Caco-2 (cell line): ENCODE measurements around the gene SNN. TPM values are rescaled to one million over a fixed set of nuclear protein-coding genes. Genes with fewer than 3 reads are reported as not detected.

Experiments
- BruUV-seq: library from RNA; stranded (reverse); fragments of 400-500 nt; replicated peaks from 2 replicates; lab custom pipeline; 2021; lab: Mats Ljungman, UMichigan
- CTCF ChIA-PET: fragments of 300-600 bp; sonication (Branson Sonifier 250); formaldehyde crosslinking; loops from one replicate; lab custom pipeline; 2022; ENCODE audit warnings: antibody characterized with exemption; lab: Charles Lee
- POLR2A ChIA-PET: fragments of 300-600 bp; sonication (Branson Sonifier 250); formaldehyde crosslinking; loops from one replicate; lab custom pipeline; 2022; ENCODE audit warnings: antibody characterized with exemption; lab: Charles Lee
- DNase-seq, 2 experiments: peaks; one replicate each; pipeline versions ENCODE4 v3.0.0 to v3.0.0-alpha.2; 2020 to 2022
- H3K27me3 ChIP-seq: replicated peaks from 2 replicates; pipeline ENCODE4 v1.6.0; 2011; ENCODE audit warnings: low read length; ENCODE audit not compliant: control insufficient read depth, insufficient read depth
- H3K36me3 ChIP-seq: 2 replicates; pipeline ENCODE4 v1.5.1; 2011; ENCODE audit warnings: low read length; ENCODE audit not compliant: control insufficient read depth, insufficient read depth
- H3K4me1 ChIP-seq: fragments of 250-450 bp; sonication (Bioruptor Pico); 2 replicates; pipeline ENCODE4 v1.5.1; 2020; ENCODE audit warnings: mild to moderate bottlenecking
- H3K4me3 ChIP-seq: 2 replicates; pipeline ENCODE4 v1.5.1; 2011; ENCODE audit warnings: low read depth, mild to moderate bottlenecking, control low read depth, low read length
- H3K9me3 ChIP-seq: fragments of 250-450 bp; sonication (Bioruptor Pico); 2 replicates; pipeline ENCODE4 v1.5.1; 2020; ENCODE audit warnings: mild to moderate bottlenecking, moderate library complexity
- H3K27ac Mint-ChIP-seq: one replicate; pipeline ENCODE4 v1.8.0; 2022; ENCODE audit warnings: mixed read lengths; ENCODE audit not compliant: unreplicated experiment
- H3K27me3 Mint-ChIP-seq: one replicate; pipeline ENCODE4 v1.8.0; 2022; ENCODE audit warnings: mixed read lengths; ENCODE audit not compliant: insufficient read depth, unreplicated experiment
- H3K36me3 Mint-ChIP-seq: one replicate; pipeline ENCODE4 v1.8.0; 2022; ENCODE audit warnings: mild to moderate bottlenecking, mixed read lengths; ENCODE audit not compliant: insufficient read depth, unreplicated experiment
- H3K4me1 Mint-ChIP-seq: one replicate; pipeline ENCODE4 v1.8.0; 2022; ENCODE audit warnings: low read depth, mixed read lengths; ENCODE audit not compliant: unreplicated experiment
- H3K4me3 Mint-ChIP-seq: one replicate; pipeline ENCODE4 v1.8.0; 2022; ENCODE audit warnings: mild to moderate bottlenecking, moderate library complexity, mixed read lengths; ENCODE audit not compliant: unreplicated experiment
- H3K9me3 Mint-ChIP-seq: one replicate; pipeline ENCODE4 v1.8.0; 2022; ENCODE audit warnings: mixed read lengths; ENCODE audit not compliant: unreplicated experiment
- CTCF ChIP-seq, 2 experiments: fragments of 200-600 bp in 1 of 2; IDR thresholded peaks; 1 replicate in 1 of 2; 2 replicates in 1 of 2; pipeline versions ENCODE4 v1.5.1 to v1.8.0; 2011 to 2022; ENCODE audit warnings: antibody characterized with exemption in 1 of 2, control low read depth in 1 of 2, inconsistent platforms in 1 of 2, low read depth in 1 of 2, low read length in 1 of 2, mild to moderate bottlenecking in 1 of 2, moderate library complexity in 1 of 2; ENCODE audit not compliant: insufficient read depth in 1 of 2, severe bottlenecking in 1 of 2, unreplicated experiment in 1 of 2
- intact Hi-C: fragments of 100-400 bp; cut with micrococcal nuclease; formaldehyde crosslinking; loops from one replicate; pipeline ENCODE4 v1.10.0; 2022; ENCODE audit not compliant: unreplicated experiment
- total RNA-seq: library from RNA; stranded (reverse); gene quantifications from 2 replicates; pipeline ENCODE4 v1.2.3, GENCODE V29; 2022

SNN gene
- total RNA-seq, 1 experiment from 2014 or later, result 12.8 TPM

GRCh38 chr16:11725457-11725856 is 57.2 kb downstream of the SNN start:
- H3K36me3 Mint-ChIP-seq, result peaks cover 50% of the 10 kb centered on the region
- H3K4me3 Mint-ChIP-seq, result no peak overlapping the region
- H3K4me1 Mint-ChIP-seq, result peaks cover 7% of the 10 kb centered on the region
- no peak for TF ChIP-seq CTCF (IDR thresholded peaks at IDR 0.05; ENCODE audit: insufficient read depth in 1 of 2, low read depth in 1 of 2, low read length in 1 of 2, severe bottlenecking in 1 of 2, unreplicated experiment in 1 of 2)
- no peak overlapping the region for H3K4me3 ChIP-seq
- no peaks in the 10 kb centered on the region for H3K9me3 Mint-ChIP-seq
- H3K9me3 ChIP-seq, result no peaks in the 10 kb centered on the region
- DNase-seq, result no peak
- no peak overlapping the region for H3K27ac Mint-ChIP-seq
- peaks cover 2% of the 10 kb centered on the region; the same call in 1 of the 2 replicates for H3K36me3 ChIP-seq
- no peaks in the 10 kb centered on the region for H3K27me3 Mint-ChIP-seq
- intact Hi-C loops, result no loop called here
- no TSS peak for BruUV-seq
- H3K4me1 ChIP-seq, result no peaks in the 10 kb centered on the region
- no peaks in the 10 kb centered on the region for H3K27me3 ChIP-seq
- POLR2A ChIA-PET, result no interaction called here
- CTCF ChIA-PET, result no interaction called here

- Histone ChIP-seq H3K36me3 (peaks cover 2% of the 10 kb centered on the region; the same call in 1 of the 2 replicates), H3K4me1 (no peaks in the 10 kb centered on the region), H3K27me3 (no peaks in the 10 kb centered on the region), H3K4me3 (no peak overlapping the region), H3K9me3 (no peaks in the 10 kb centered on the region)
- TF ChIP-seq CTCF (IDR thresholded peaks at IDR 0.05; ENCODE audit: insufficient read depth in 1 of 2, low read depth in 1 of 2, low read length in 1 of 2, severe bottlenecking in 1 of 2, unreplicated experiment in 1 of 2), result no peak
- intact Hi-C loops, result no loop called here
- BruUV-seq, result no TSS peak
- POLR2A ChIA-PET, result no interaction called here
- Mint-ChIP-seq H3K27ac (no peak overlapping the region), H3K4me3 (no peak overlapping the region), H3K36me3 (peaks cover 54% of the 10 kb centered on the region), H3K9me3 (no peaks in the 10 kb centered on the region), H3K4me1 (peaks cover 7% of the 10 kb centered on the region), H3K27me3 (no peaks in the 10 kb centered on the region)
- CTCF ChIA-PET, result interaction anchor here (0.7 kb wide), 1 partner anchor 73 kb away, joined by 3 read pairs; no protein-coding TSS in a partner anchor
- DNase-seq, result no peak
Measured at GRCh38 chr16:11726008-11726407, 57.8 kb downstream of the SNN start.

- Histone ChIP-seq H3K36me3 (peaks cover 2% of the 10 kb centered on the region), H3K4me3 (no peak overlapping the region), H3K9me3 (no peaks in the 10 kb centered on the region), H3K27me3 (no peaks in the 10 kb centered on the region), H3K4me1 (peaks cover 7% of the 10 kb centered on the region)
- Mint-ChIP-seq H3K4me3 (no peak overlapping the region), H3K36me3 (peaks cover 57% of the 10 kb centered on the region), H3K27me3 (no peaks in the 10 kb centered on the region), H3K9me3 (no peaks in the 10 kb centered on the region), H3K27ac (no peak overlapping the region), H3K4me1 (no peaks in the 10 kb centered on the region)
- CTCF ChIA-PET, result no interaction called here
- BruUV-seq, result no TSS peak
- DNase-seq, result no peak
- intact Hi-C loops, result no loop called here
- POLR2A ChIA-PET, result no interaction called here
- TF ChIP-seq CTCF (IDR thresholded peaks at IDR 0.05; ENCODE audit: insufficient read depth in 1 of 2, low read depth in 1 of 2, low read length in 1 of 2, severe bottlenecking in 1 of 2, unreplicated experiment in 1 of 2), result no peak
Measured at GRCh38 chr16:11727796-11728543, 59.7 kb downstream of the SNN start.

Other genes starting within 250 kb of the SNN start
- gene LITAF, start 81.5 kb upstream of the SNN start, total RNA-seq, result 47.9 and 60.9 TPM in 2 replicates
- gene TXNDC11, start 74.4 kb downstream of the SNN start, total RNA-seq, result 23.5 and 24.3 TPM in 2 replicates
- gene ZC3H7A, start 128.8 kb downstream of the SNN start, total RNA-seq, result 42.0 TPM in 2 replicates
- gene RSL1D1, start 183.1 kb downstream of the SNN start, total RNA-seq, result 216 and 227 TPM in 2 replicates
- gene GSPT1, start 247.5 kb downstream of the SNN start, total RNA-seq, result 136 and 141 TPM in 2 replicates